Head of caudate nucleus (tissue), 42 donors: Measurements from ENCODE around the gene TPK1.
"Not testable (repeated sequence)": the region's sequence is repeated elsewhere in the genome, so short reads cannot be mapped to it uniquely, and the experiment has no call there.

Experiments used
- DNase-seq, 42 donors: peaks; one replicate each; pipeline versions ENCODE4 v3.0.0 to v3.0.0-alpha.2; 2020 to 2021; ENCODE audit warnings: mixed read lengths in 7 of 42
- intact Hi-C: fragments of 100-400 bp; cut with DNase I; formaldehyde crosslinking; loops from one replicate; pipeline ENCODE4 v1.15.0; 2022

Gene TPK1

GRCh38 chr7:144784943-144785342 lies 50.9 kb downstream of the TPK1 start:
- intact Hi-C loops = no loop called here
- no peak for DNase-seq

GRCh38 chr7:144784441-144784840 lies 51.4 kb downstream of the TPK1 start:
- intact Hi-C loops = no loop called here
- DNase-seq = no peak

- DNase-seq = no peak
- intact Hi-C loops = no loop called here
Observed at GRCh38 chr7:144782883-144783282, 53.0 kb downstream of the TPK1 start.

DNA sequence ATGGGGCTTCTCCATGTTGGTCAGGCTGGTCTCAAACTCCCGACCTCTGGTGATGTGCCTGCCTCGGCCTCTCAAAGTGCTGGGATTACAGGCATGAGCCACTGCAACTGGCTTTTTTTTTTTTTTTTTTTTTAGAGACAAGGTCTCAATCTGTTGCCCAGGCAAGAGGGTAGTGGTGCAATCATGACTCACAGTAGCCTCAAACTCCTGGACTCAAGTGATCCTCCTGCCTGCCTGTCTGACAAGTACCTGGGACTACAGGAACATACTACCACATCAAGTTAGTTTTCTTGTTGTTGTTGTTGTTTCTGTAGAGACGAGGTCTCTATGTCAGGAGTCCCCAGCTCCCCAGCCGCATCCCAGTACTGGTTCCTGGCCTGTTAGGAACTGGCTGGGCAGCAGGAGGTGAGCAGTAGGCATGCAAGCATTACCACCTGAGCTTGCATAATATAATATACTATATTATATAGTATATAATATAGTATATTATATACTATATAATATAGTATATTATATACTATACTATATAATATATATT lies 55.7 kb downstream of the TPK1 start:
- intact Hi-C loops = no loop called here
- no peak for DNase-seq

DNA sequence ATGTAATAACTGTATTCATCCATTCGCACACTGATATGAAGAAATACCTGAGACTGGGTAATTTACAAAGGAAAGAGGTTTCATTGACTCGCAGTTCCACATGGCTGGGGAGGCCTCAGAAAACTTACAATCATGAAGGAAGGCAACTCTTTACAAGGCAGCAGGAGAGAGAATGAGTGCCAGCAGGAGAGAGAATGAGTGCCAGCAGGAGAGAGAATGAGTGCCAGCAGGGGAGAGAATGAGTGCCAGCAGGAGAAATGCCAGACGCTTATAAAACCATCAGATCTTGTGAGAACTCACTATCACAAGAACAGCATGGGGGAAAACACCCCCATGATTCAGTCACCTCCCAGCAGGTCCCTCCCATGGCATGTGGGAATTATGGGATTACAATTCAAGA lies 58.0 kb downstream of the TPK1 start:
- intact Hi-C loops, DNase-seq: not testable (repeated sequence)

DNA sequence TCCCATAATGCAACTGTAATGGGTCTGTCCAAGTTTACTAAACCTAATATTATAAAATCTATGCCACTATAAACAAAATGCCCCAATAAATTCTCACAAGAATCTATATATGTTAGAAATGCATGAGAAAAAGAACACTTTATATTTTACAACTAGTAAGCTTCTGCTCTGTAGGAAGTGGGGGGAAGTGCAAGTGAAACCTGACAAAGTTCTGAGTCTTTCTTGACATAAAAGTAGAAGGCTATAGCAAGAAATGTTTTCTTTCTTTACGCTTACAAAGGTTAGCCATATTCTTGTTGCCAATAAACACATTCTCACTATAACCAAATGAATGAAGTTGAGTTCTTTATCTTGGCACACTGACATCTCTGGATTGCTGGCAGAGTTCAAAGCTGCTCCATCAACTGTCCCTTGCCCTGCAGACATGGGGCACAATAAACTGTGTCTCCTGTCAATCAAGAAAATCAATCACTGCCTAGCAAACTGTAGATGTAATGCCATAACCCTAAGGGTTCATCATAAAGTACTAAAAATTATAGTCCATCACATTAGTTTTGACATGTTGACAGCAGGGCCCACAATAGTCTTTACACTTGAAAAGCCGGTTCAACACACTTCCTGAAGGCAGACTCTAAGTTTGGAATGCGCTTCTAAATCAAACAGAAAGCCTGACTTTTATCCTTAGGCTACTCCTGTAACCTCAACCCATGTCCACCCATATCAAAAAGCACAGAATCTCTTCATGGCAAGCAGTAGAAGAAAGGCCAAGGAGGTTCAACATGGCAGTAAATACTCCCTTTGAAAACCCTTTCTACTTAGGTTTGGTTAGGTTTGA lies 58.6 kb downstream of the TPK1 start:
- intact Hi-C loops = no loop called here
- no peak for DNase-seq

DNA sequence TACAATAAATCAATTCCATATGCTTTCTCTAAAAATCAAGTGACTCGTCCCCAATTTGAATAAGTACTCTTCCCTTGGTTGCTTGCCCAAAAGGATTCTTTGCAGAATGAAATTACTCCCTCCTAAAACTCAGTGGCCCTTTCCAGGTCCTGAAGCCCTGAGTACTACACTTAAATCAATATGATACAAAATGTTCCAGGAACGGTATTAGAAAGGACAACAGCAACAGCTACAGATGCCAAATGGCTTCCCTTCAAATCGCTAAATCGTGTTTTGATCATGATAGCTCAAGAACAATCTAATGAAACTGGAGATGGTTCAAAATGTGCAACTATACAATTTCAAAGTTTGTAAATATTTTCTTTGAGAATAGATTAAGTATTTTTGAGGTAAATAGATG lies 59.4 kb downstream of the TPK1 start:
- intact Hi-C loops = no loop called here

GRCh38 chr7:144775749-144776148 lies 60.1 kb downstream of the TPK1 start:
- intact Hi-C loops = no loop called here
- DNase-seq = no peak

More for the DNA sequence above, 59.4 kb downstream of the TPK1 start:
- no peak for DNase-seq

- intact Hi-C loops = no loop called here
- no peak for DNase-seq
Observed at GRCh38 chr7:144771927-144772326, 63.9 kb downstream of the TPK1 start.

GRCh38 chr7:144771174-144771573 lies 64.7 kb downstream of the TPK1 start:
- DNase-seq = no peak
- intact Hi-C loops = no loop called here

GRCh38 chr7:144769352-144769751 lies 66.5 kb downstream of the TPK1 start:
- intact Hi-C loops = no loop called here

GRCh38 chr7:144768633-144769032 lies 67.2 kb downstream of the TPK1 start:
- DNase-seq = no peak
- intact Hi-C loops = no loop called here

More at GRCh38 chr7:144769352-144769751, 66.5 kb downstream of the TPK1 start:
- no peak for DNase-seq

- DNase-seq = no peak
- intact Hi-C loops = no loop called here
Observed at GRCh38 chr7:144763291-144763690, 72.6 kb downstream of the TPK1 start.

GRCh38 chr7:144762853-144763252 lies 73.0 kb downstream of the TPK1 start:
- intact Hi-C loops = no loop called here
- no peak for DNase-seq

DNA sequence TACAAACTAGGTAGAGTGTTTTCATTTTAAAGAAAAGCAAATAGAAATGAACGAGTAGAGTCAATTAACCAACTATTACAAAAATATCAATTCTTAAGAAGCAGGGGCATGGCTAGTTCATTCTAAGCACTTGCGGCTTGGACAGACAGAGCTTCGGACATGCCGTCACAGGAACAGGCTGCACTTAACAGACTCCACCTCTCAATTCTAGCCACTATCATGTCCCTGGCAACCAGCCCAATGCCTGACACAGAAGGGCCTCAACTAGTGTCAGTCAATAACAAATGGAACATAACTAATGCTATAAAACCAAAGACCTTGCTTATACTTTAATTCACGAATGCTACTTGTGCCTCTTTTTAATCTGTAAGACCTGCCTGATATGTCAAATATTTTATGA lies 74.4 kb downstream of the TPK1 start:
- intact Hi-C loops = no loop called here
- no peak for DNase-seq

- intact Hi-C loops = no loop called here
- DNase-seq = no peak
Observed at GRCh38 chr7:144759653-144760052, 76.2 kb downstream of the TPK1 start.

DNA sequence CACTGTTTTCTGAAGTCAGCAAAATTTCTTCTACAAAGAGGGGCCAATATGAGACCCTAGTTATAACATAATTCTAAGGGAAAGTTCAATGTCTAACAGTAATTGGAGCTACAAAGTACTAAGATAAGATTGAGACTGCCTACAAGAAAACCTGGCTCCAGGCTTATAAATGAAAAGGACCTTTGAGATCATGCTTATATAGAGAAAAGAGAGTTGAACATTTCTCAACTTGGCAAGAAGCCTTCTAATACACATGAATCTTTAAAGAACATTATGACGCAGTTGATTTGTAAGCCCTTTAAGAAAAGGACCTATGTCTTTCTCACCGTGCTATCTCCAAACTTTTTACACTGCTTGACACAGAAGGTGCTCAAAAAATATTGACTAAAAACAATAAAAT lies 87.9 kb downstream of the TPK1 start:
- no peak for DNase-seq
- intact Hi-C loops = no loop called here

- peak in 8 of 42 donors; percentile 2 to 43 (median 12) for DNase-seq
- intact Hi-C loops = no loop called here
Observed at GRCh38 chr7:144738708-144739314, 97.0 kb downstream of the TPK1 start.

DNA sequence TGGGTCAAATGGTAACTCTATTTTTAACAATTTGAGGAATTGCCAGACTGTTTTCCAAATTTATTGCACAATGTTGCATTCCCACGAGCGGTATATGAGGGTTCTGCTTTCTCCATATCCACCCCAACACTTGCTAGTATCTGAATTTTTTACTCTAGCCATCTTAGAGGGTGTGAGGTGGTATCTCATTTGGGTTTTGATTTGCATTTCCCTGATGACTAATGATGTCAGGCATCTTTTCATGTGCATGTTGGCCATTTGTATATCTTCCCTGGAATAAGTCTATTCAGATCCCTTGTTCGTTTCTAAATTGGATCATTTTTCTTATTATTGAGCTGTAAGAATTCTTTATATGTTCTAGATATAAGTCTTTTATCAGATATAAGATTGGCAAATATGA lies 97.7 kb downstream of the TPK1 start:
- no peak for DNase-seq
- intact Hi-C loops = no loop called here

DNA sequence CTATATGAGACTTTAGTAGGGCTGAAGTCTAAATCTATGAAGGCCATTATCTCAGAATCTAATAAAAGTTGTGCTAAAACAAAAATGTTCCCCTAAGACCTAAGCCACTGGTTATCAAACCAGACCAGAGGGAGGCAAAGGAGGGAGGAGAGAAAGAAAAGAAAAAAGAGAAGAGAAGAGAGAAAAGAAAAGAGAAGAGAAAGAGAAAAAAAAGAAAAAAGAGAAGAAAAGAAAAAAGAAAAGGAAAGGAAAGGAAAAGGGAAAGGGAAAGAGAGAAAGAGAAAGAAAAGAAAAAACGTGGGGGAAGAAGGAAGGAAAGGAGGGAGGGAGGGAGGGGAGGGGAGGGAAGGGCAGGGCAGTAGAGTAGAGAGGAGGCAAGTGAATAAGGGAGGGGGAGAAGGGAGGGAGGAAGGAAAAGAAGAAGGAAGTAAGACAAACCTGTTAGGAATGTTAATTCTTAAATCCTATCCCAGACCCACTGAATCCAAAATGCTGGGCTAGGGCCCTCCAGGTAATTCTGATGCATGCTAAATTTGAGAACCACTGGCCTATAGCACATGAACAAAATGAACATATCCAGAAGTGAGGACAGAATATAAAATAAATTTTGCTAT lies 98.9 kb downstream of the TPK1 start:
- intact Hi-C loops = no loop called here

More for the DNA sequence above, 98.9 kb downstream of the TPK1 start:
- no peak for DNase-seq
